ENCODE results near the gene TNFRSF8. TPM values are rescaled to one million over a fixed set of nuclear protein-coding genes. Genes with fewer than 3 reads are reported as not detected.

The TNFRSF8 gene
- total and polyA plus RNA-seq, 9 of the 15 experiments (the other 6 are each of a cell fraction or from before 2014, with no cell fraction given), result 3.5 to 38.4 (median 17.1) TPM

DNA sequence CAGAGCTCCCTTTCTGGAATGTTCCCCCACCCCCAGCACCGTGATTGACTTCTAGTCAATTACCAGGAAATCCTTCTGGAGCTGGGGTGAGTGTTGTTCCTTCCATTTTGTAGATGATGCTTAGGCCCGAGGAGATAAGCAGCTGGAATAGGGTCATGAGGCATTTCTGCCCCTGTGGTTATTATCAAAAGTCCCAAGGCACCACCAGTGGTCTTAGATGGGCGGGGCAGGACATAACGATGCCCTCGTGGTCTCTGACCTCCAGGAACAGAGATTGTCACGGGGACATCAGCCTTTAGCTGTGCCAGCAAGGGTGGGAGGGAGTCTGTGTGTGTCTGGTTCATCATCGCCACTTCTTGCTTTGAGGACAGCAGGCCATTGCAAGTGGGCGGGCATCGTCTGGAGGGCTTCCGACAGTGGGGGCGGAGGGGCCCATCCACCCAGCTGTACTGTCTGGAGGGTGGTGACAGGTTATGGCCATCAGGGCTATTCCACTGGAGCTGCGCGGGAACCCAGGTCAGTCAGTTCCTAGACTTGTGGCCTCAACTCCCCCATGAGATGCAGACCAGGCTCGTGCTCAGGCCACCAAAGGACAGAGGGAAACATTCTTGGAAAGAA lies 22.6 kb downstream of the TNFRSF8 start (continued):
- TF ChIP-seq, protein P1, sequence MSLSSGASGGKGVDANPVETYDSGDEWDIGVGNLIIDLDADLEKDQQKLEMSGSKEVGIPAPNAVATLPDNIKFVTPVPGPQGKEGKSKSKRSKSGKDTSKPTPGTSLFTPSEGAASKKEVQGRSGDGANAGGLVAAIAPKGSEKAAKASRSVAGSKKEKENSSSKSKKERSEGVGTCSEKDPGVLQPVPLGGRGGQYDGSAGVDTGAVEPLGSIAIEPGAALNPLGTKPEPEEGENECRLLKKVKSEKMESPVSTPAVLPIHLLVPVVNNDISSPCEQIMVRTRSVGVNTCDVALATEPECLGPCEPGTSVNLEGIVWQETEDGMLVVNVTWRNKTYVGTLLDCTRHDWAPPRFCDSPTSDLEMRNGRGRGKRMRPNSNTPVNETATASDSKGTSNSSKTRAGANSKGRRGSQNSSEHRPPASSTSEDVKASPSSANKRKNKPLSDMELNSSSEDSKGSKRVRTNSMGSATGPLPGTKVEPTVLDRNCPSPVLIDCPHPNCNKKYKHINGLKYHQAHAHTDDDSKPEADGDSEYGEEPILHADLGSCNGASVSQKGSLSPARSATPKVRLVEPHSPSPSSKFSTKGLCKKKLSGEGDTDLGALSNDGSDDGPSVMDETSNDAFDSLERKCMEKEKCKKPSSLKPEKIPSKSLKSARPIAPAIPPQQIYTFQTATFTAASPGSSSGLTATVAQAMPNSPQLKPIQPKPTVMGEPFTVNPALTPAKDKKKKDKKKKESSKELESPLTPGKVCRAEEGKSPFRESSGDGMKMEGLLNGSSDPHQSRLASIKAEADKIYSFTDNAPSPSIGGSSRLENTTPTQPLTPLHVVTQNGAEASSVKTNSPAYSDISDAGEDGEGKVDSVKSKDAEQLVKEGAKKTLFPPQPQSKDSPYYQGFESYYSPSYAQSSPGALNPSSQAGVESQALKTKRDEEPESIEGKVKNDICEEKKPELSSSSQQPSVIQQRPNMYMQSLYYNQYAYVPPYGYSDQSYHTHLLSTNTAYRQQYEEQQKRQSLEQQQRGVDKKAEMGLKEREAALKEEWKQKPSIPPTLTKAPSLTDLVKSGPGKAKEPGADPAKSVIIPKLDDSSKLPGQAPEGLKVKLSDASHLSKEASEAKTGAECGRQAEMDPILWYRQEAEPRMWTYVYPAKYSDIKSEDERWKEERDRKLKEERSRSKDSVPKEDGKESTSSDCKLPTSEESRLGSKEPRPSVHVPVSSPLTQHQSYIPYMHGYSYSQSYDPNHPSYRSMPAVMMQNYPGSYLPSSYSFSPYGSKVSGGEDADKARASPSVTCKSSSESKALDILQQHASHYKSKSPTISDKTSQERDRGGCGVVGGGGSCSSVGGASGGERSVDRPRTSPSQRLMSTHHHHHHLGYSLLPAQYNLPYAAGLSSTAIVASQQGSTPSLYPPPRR (CRISPR knock-in tag; IDR thresholded peaks at IDR 0.05; ENCODE audit: borderline replicate concordance), result no peak
- no peak for TF ChIP-seq LARP7 (IDR thresholded peaks at IDR 0.05)
- no peak for TF ChIP-seq BRD4 (IDR thresholded peaks at IDR 0.05)
- no peak for TF ChIP-seq STAG1 (CRISPR knock-in tag; IDR thresholded peaks at IDR 0.05; ENCODE audit: borderline replicate concordance)
- TF ChIP-seq TGIF2 (CRISPR knock-in tag; IDR thresholded peaks at IDR 0.05), result no peak
- no peak for TF ChIP-seq CREBBP (IDR thresholded peaks at IDR 0.05; ENCODE audit: low read depth, low read length)
- TF ChIP-seq ILK (tag; IDR thresholded peaks at IDR 0.05; ENCODE audit: borderline replicate concordance, low read depth), result no peak
- TF ChIP-seq SMAD2 (IDR thresholded peaks at IDR 0.05; ENCODE audit: low read depth, low read length), result no peak
- TF ChIP-seq, protein P2, sequence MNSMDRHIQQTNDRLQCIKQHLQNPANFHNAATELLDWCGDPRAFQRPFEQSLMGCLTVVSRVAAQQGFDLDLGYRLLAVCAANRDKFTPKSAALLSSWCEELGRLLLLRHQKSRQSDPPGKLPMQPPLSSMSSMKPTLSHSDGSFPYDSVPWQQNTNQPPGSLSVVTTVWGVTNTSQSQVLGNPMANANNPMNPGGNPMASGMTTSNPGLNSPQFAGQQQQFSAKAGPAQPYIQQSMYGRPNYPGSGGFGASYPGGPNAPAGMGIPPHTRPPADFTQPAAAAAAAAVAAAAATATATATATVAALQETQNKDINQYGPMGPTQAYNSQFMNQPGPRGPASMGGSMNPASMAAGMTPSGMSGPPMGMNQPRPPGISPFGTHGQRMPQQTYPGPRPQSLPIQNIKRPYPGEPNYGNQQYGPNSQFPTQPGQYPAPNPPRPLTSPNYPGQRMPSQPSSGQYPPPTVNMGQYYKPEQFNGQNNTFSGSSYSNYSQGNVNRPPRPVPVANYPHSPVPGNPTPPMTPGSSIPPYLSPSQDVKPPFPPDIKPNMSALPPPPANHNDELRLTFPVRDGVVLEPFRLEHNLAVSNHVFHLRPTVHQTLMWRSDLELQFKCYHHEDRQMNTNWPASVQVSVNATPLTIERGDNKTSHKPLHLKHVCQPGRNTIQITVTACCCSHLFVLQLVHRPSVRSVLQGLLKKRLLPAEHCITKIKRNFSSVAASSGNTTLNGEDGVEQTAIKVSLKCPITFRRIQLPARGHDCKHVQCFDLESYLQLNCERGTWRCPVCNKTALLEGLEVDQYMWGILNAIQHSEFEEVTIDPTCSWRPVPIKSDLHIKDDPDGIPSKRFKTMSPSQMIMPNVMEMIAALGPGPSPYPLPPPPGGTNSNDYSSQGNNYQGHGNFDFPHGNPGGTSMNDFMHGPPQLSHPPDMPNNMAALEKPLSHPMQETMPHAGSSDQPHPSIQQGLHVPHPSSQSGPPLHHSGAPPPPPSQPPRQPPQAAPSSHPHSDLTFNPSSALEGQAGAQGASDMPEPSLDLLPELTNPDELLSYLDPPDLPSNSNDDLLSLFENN (IDR thresholded peaks at IDR 0.05; ENCODE audit: low read depth in 2 of 2, low read length in 2 of 2), result no peak
- TF ChIP-seq ZBTB7A (IDR thresholded peaks at IDR 0.05; ENCODE audit: borderline replicate concordance, control insufficient read depth, low read depth, low read length), result no peak
- TF ChIP-seq, protein P3, sequence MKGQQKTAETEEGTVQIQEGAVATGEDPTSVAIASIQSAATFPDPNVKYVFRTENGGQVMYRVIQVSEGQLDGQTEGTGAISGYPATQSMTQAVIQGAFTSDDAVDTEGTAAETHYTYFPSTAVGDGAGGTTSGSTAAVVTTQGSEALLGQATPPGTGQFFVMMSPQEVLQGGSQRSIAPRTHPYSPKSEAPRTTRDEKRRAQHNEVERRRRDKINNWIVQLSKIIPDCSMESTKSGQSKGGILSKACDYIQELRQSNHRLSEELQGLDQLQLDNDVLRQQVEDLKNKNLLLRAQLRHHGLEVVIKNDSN (CRISPR knock-in tag; IDR thresholded peaks at IDR 0.05), result peak; percentile 60
- no peak for TF ChIP-seq ETV5 (CRISPR knock-in tag; IDR thresholded peaks at IDR 0.05; ENCODE audit: low read depth)
- peak; percentile 77 for TF ChIP-seq NCOR1 (IDR thresholded peaks at IDR 0.05)
- TF ChIP-seq BRCA1 (IDR thresholded peaks at IDR 0.05), result no peak
- no peak for TF ChIP-seq BRCA1 (CRISPR knock-in tag; IDR thresholded peaks at IDR 0.05)
- no peak for TF ChIP-seq SMAD1 (IDR thresholded peaks at IDR 0.05; ENCODE audit: low read depth, low read length, partially characterized antibody)
- no peak for TF ChIP-seq DNMT1 (IDR thresholded peaks at IDR 0.05)
- TF ChIP-seq TOE1 (IDR thresholded peaks at IDR 0.05; ENCODE audit: borderline replicate concordance), result no peak
- TF ChIP-seq TOE1 (CRISPR knock-in tag; IDR thresholded peaks at IDR 0.05; ENCODE audit: borderline replicate concordance, low read depth), result no peak
